ENCODE measurements around the gene OCRL. TPM values are rescaled to one million over a fixed set of nuclear protein-coding genes. Genes with fewer than 3 reads are reported as not detected.

OCRL gene
- total RNA-seq, 1 experiment from 2014 or later, result 24.2 TPM

GRCh38 chrX:129632443-129632842 lies 92.4 kb downstream of the OCRL start:
- no peaks in the 10 kb centered on the region for H3K27me3 ChIP-seq (replicated peaks; ENCODE audit: control insufficient read depth, insufficient read depth, low read length)
- H3K27me3 Mint-ChIP-seq (ENCODE audit: insufficient read depth, unreplicated experiment), result no peaks in the 10 kb centered on the region
- no peaks in the 10 kb centered on the region for H3K4me1 ChIP-seq
- no TSS peak for BruUV-seq (replicated peaks)
- no peaks in the 10 kb centered on the region for H3K36me3 ChIP-seq (ENCODE audit: control insufficient read depth, insufficient read depth, low read length)
- H3K9me3 Mint-ChIP-seq (ENCODE audit: unreplicated experiment), result no peaks in the 10 kb centered on the region
- intact Hi-C loops (cut with micrococcal nuclease; ENCODE audit: unreplicated experiment), result loop anchor here (10.0 kb wide), 1 partner anchor 192 kb away; no protein-coding TSS in a partner anchor
- H3K4me3 Mint-ChIP-seq (ENCODE audit: unreplicated experiment), result no peak overlapping the region
- H3K4me1 Mint-ChIP-seq (ENCODE audit: low read depth, unreplicated experiment), result no peaks in the 10 kb centered on the region
- no peak for DNase-seq
- ChIA-PET CTCF (no interaction called here), POLR2A (no interaction called here)
- H3K36me3 Mint-ChIP-seq (ENCODE audit: insufficient read depth, unreplicated experiment), result no peaks in the 10 kb centered on the region
- no peaks in the 10 kb centered on the region for H3K9me3 ChIP-seq
- H3K4me3 ChIP-seq (ENCODE audit: low read depth, low read length), result no peak overlapping the region
- TF ChIP-seq CTCF (IDR thresholded peaks at IDR 0.05; ENCODE audit: insufficient read depth in 1 of 2, low read depth in 1 of 2, low read length in 1 of 2, severe bottlenecking in 1 of 2, unreplicated experiment in 1 of 2), result no peak
- H3K27ac Mint-ChIP-seq (ENCODE audit: unreplicated experiment), result no peak overlapping the region

- no TSS peak for BruUV-seq (replicated peaks)
- Mint-ChIP-seq H3K4me3 (ENCODE audit: unreplicated experiment) (no peak overlapping the region), H3K9me3 (ENCODE audit: unreplicated experiment) (no peaks in the 10 kb centered on the region), H3K4me1 (ENCODE audit: low read depth, unreplicated experiment) (no peaks in the 10 kb centered on the region), H3K27ac (ENCODE audit: unreplicated experiment) (no peak overlapping the region), H3K27me3 (ENCODE audit: insufficient read depth, unreplicated experiment) (no peaks in the 10 kb centered on the region), H3K36me3 (ENCODE audit: insufficient read depth, unreplicated experiment) (no peaks in the 10 kb centered on the region)
- H3K36me3 ChIP-seq (ENCODE audit: control insufficient read depth, insufficient read depth, low read length), result no peaks in the 10 kb centered on the region
- no peak overlapping the region for H3K4me3 ChIP-seq (ENCODE audit: low read depth, low read length)
- no peak for TF ChIP-seq CTCF (IDR thresholded peaks at IDR 0.05; ENCODE audit: insufficient read depth in 1 of 2, low read depth in 1 of 2, low read length in 1 of 2, severe bottlenecking in 1 of 2, unreplicated experiment in 1 of 2)
- no peaks in the 10 kb centered on the region for H3K4me1 ChIP-seq
- H3K9me3 ChIP-seq, result no peaks in the 10 kb centered on the region
- DNase-seq, result no peak
- POLR2A ChIA-PET, result no interaction called here
- no peaks in the 10 kb centered on the region for H3K27me3 ChIP-seq (replicated peaks; ENCODE audit: control insufficient read depth, insufficient read depth, low read length)
- CTCF ChIA-PET, result no interaction called here
- intact Hi-C loops (cut with micrococcal nuclease; ENCODE audit: unreplicated experiment), result loop anchor here (10.0 kb wide), 1 partner anchor 190 kb away; no protein-coding TSS in a partner anchor
Observed at GRCh38 chrX:129634541-129634940, 94.5 kb downstream of the OCRL start.

GRCh38 chrX:129636175-129636681 lies 96.2 kb downstream of the OCRL start:
- Histone ChIP-seq H3K4me3 (ENCODE audit: low read depth, low read length) (no peak overlapping the region), H3K9me3 (no peaks in the 10 kb centered on the region), H3K27me3 (replicated peaks; ENCODE audit: control insufficient read depth, insufficient read depth, low read length) (no peaks in the 10 kb centered on the region), H3K4me1 (no peaks in the 10 kb centered on the region), H3K36me3 (ENCODE audit: control insufficient read depth, insufficient read depth, low read length) (no peaks in the 10 kb centered on the region)
- ChIA-PET POLR2A (no interaction called here), CTCF (interaction anchor here (0.6 to 2.8 kb wide), 6 partner anchors 19 to 178 kb away, joined by 3 to 15 read pairs (median 6); partner anchors contain the start of gene APLN)
- no TSS peak for BruUV-seq (replicated peaks)
- Mint-ChIP-seq H3K27ac (ENCODE audit: unreplicated experiment) (no peak overlapping the region), H3K4me1 (ENCODE audit: low read depth, unreplicated experiment) (no peaks in the 10 kb centered on the region), H3K9me3 (ENCODE audit: unreplicated experiment) (no peaks in the 10 kb centered on the region), H3K27me3 (ENCODE audit: insufficient read depth, unreplicated experiment) (no peaks in the 10 kb centered on the region), H3K4me3 (ENCODE audit: unreplicated experiment) (no peak overlapping the region), H3K36me3 (ENCODE audit: insufficient read depth, unreplicated experiment) (no peaks in the 10 kb centered on the region)
- intact Hi-C loops (cut with micrococcal nuclease; ENCODE audit: unreplicated experiment), result loop anchor here (10.0 kb wide), 1 partner anchor 189 kb away; no protein-coding TSS in a partner anchor
- DNase-seq, result peak in 1 of 2 experiments; percentile 58
- TF ChIP-seq CTCF (IDR thresholded peaks at IDR 0.05; ENCODE audit: insufficient read depth in 1 of 2, low read depth in 1 of 2, low read length in 1 of 2, severe bottlenecking in 1 of 2, unreplicated experiment in 1 of 2), result no peak
